Central memory CD8-positive, alpha-beta T cell (primary cell): ENCODE results near the gene LINGO1.

Experiments
- ATAC-seq: fragments of 150-1000 bp; cut with Tn5 transposase; replicated peaks from 2 replicates; pipeline ENCODE4 v1.10.0; 2022; ENCODE audit warnings: mild to moderate bottlenecking, moderate FRiP score, moderate number of reproducible peaks; ENCODE audit not compliant: poor library complexity, severe bottlenecking; ENCODE audit errors: extremely low read depth
- DNase-seq, 2 donors: peaks; one replicate each; pipeline ENCODE4 v3.0.0; 2021; ENCODE audit warnings: low spot score in 2 of 2
- H3K27ac Mint-ChIP-seq: one replicate; pipeline ENCODE4 v1.8.0; 2022; ENCODE audit warnings: low read depth, mild to moderate bottlenecking, moderate library complexity, mixed read lengths
- H3K27me3 Mint-ChIP-seq: one replicate; pipeline ENCODE4 v1.8.0; 2022; ENCODE audit warnings: mixed read lengths
- H3K36me3 Mint-ChIP-seq: one replicate; pipeline ENCODE4 v1.8.0; 2022; ENCODE audit warnings: mild to moderate bottlenecking, moderate library complexity, mixed read lengths; ENCODE audit not compliant: insufficient read depth
- H3K4me1 Mint-ChIP-seq: one replicate; pipeline ENCODE4 v1.8.0; 2022; ENCODE audit warnings: mixed read lengths
- H3K4me3 Mint-ChIP-seq: one replicate; pipeline ENCODE4 v1.8.0; 2022; ENCODE audit warnings: mild to moderate bottlenecking, moderate library complexity, mixed read lengths
- H3K9me3 Mint-ChIP-seq: one replicate; pipeline ENCODE4 v1.8.0; 2022; ENCODE audit warnings: mixed read lengths

LINGO1 gene

DNA sequence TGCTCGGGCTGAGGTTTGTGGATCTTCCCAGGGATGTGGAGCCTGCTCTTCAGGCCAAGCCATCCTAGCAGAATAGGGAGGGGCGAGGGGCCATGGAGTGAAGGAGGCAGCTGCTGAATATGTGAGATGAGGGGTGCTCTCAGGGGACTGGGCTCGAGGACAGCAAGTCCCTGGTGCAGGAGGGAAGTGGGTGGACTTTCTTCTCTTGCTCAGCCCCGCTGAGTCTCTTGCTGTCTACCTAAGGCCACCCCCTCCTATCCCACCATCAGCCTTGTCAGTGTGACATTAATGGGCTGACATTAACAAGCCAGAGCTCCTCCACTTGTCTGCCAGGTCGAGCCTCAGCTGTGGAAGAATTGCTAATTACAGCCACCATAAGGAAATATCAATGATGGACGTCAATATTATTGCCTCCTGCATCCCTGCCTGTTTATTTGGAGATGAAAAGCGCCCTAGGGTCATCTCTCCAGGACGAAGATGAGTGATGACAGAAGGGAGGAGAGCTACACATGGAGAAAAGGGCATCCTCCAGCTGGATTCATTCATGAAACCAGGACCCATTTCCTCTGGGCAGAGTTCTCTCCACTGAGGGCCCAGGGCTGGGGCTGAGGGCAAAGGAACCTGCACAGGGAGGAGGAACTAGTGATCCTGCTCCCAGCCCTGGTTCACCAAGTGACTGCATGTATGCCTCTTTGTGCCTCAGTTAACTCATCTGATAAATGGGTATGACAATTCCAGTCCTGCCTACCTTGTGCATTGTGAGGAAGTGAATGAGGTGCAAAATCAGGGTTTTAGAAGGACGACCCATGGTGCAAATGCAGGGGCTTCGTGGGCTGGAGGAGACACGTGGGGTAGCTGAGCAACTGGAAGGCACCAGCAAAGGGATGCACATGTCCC lies 34.9 kb upstream of the LINGO1 start:
- DNase-seq (no peak), ATAC-seq (no peak)
- H3K9me3 Mint-ChIP-seq, result no peaks in the 10 kb centered on the region
- peaks cover 52% of the 10 kb centered on the region for H3K27me3 Mint-ChIP-seq
- no peak overlapping the region for H3K27ac Mint-ChIP-seq
- H3K36me3 Mint-ChIP-seq, result no peaks in the 10 kb centered on the region
- H3K4me3 Mint-ChIP-seq, result no peak overlapping the region
- no peaks in the 10 kb centered on the region for H3K4me1 Mint-ChIP-seq

DNA sequence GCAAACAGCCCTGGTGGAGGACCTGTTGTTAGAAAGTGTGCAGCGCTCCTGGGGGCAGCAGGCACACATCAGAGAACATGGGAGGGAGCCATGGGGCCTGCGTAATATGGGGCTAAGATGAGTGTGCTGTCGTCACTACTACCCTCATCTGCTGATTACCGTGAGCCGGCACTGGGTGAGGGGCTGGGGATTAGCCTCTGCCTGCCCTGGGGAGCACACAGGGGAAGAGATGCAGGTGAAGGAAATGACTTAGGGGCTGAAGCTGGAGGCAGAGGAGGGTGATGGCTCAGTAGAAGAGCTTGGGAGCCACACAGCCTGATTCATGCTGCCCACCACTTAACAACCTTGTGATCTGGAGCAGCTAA lies 33.6 kb upstream of the LINGO1 start:
- Mint-ChIP-seq H3K27me3 (peaks cover 52% of the 10 kb centered on the region), H3K4me3 (no peak overlapping the region), H3K27ac (no peak overlapping the region), H3K4me1 (no peaks in the 10 kb centered on the region), H3K36me3 (no peaks in the 10 kb centered on the region), H3K9me3 (no peaks in the 10 kb centered on the region)
- ATAC-seq (no peak), DNase-seq (no peak)

DNA sequence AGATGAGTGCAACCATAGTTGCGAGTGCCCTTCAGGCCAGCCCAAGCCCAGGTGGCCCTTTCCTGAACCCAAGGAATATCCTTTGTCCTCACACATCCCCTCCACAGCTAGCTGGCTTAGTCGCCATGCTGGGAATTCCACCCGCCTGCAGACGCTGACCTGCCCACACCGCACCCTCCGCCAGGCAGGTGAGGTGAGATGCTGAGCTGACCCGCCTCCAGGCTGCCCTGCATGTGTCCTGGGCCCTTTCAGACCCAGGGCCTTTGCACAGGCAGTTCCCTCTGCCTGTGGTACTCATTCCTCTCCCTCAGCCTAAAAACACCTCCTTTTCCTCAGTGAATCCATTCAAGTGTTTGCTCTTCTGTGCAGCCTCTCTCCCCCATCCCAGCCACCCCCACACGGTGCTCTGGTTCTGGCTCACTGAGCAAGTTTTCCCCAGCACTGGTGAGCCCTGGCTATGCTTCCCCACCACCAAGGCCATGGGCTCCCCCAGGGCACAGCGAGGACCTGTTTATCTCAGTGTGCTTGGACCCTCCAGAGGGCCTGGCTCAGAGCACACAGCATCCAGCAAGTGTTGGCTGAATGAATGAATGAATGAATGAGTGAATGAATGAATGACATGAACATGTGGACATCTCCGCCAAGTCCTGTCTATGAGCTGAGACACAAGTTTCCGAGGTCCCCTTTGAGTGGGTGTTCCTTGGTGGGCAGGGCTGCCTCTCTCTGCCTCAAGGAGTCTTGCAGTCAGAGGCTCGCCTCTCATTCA lies 33.0 kb upstream of the LINGO1 start:
- Mint-ChIP-seq H3K9me3 (no peaks in the 10 kb centered on the region), H3K36me3 (no peaks in the 10 kb centered on the region), H3K4me1 (no peaks in the 10 kb centered on the region), H3K4me3 (no peak overlapping the region), H3K27ac (no peak overlapping the region), H3K27me3 (peaks cover 51% of the 10 kb centered on the region)
- no peak for DNase-seq
- ATAC-seq, result no peak

DNA sequence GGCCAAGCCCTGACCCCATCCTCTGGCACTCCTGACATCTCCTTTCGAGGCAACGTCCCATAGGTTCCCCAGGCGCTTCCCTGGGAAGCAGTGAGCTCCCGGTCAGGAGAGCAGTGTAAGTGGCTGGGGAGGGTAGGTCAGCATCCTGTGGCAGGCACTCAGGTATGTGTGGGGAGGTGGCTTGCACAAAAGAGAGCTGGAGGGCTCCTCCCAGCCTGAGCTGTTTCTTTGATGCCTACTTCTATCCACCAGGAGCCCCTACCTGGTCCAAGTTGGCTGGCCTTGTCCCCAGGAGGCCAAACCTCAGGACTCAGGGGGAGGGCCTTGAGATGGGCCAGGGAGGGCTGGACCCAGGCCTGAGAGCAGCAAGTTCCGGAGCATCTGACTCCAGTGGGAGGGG lies 31.7 kb upstream of the LINGO1 start:
- H3K27me3 Mint-ChIP-seq, result peaks cover 54% of the 10 kb centered on the region
- ATAC-seq (no peak), DNase-seq (no peak)
- H3K27ac Mint-ChIP-seq, result no peak overlapping the region
- no peaks in the 10 kb centered on the region for H3K4me1 Mint-ChIP-seq
- H3K9me3 Mint-ChIP-seq, result no peaks in the 10 kb centered on the region
- H3K36me3 Mint-ChIP-seq, result no peaks in the 10 kb centered on the region
- H3K4me3 Mint-ChIP-seq, result no peak overlapping the region

DNA sequence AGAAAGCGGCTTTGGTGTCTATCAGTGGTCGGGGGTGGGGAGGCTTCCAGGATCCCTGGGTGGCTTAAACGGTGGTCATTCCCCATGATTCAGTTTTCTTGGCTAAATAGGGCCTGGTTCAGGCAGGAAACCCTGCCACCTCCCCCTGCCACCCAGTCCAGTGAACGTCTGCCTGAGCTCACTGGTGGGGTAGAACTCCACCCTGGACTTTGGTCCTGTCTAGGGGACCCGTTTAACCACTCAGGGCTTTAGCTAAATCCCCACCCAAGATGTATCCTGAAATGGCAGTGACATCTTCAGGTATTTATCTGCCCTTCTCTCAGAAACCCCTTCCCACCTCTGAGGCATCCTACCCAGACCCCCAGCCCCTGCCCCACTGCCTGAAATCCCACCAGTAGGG lies 30.5 kb upstream of the LINGO1 start:
- H3K27me3 Mint-ChIP-seq, result peaks cover 57% of the 10 kb centered on the region
- no peak overlapping the region for H3K27ac Mint-ChIP-seq
- DNase-seq, result no peak
- no peaks in the 10 kb centered on the region for H3K36me3 Mint-ChIP-seq
- H3K4me1 Mint-ChIP-seq, result no peaks in the 10 kb centered on the region
- ATAC-seq, result no peak
- H3K4me3 Mint-ChIP-seq, result no peak overlapping the region
- H3K9me3 Mint-ChIP-seq, result no peaks in the 10 kb centered on the region

DNA sequence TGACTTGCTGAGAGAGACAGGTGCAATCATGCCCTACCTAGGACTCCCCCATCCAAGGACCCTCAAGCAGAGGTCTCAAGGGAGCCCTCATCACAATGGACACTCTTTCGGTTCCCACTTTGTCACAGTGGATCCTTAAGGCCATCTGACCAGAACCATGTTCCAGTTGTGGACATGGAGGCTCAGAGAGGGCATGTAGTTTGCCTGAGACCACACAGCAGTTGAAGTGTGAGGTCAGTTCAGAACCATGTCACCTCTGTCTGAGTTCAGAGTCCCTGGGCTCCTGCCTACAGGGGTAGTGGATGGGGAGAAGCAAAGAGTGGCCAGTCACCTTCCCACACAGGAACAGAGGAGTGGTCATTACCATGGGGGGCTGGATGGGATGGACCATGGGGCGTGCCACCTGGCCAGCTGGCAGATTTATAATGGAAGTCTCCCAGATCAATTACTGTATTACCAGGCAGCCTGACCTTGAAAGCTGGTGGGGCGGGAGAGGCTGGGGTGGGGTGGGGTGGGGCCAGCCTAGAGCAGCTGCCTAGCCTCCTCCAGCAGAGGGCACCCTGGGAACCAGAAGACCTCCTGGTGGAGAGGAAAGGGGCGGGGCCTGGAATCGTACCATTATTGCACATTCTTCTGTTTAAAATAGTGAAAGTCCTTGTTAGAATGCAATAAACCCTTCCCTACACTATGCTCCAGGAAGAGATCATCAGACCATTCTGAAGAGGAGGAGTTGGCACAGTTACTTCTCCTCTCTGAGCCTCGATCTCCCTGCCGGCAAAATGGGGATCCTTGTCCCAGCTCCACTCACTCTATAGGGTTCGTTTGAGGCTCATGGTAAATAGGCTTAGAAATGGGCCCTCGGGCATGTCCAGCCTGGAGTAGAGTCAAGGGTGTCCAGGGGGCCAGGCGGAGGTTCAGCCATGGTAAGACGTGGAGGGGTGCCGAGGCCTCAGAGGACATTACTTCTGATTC lies 26.9 kb upstream of the LINGO1 start:
- no peaks in the 10 kb centered on the region for H3K4me1 Mint-ChIP-seq
- ATAC-seq (no peak), DNase-seq (no peak)
- no peaks in the 10 kb centered on the region for H3K36me3 Mint-ChIP-seq
- peaks cover 59% of the 10 kb centered on the region for H3K27me3 Mint-ChIP-seq
- H3K27ac Mint-ChIP-seq, result no peak overlapping the region
- H3K4me3 Mint-ChIP-seq, result no peak overlapping the region
- H3K9me3 Mint-ChIP-seq, result no peaks in the 10 kb centered on the region

DNA sequence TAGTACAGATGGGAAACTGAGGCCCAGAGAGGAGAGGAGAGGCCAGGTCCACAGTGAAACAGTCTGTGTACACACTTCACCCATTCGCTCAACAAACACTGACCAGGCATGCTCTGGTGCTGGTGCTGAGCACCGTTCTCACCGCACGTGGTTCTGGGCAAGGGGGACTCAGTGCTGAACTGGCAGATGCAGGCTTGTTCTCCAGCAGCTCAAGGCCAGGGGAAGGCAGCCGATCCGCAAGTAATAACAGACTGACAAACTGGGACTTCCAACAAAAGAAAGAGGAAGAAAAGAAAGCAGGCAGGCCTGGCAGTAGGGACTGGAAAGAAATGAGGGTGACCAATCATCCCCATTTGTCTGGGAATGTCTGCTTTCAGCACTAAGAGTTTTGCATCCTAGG lies 25.6 kb upstream of the LINGO1 start:
- no peaks in the 10 kb centered on the region for H3K36me3 Mint-ChIP-seq

DNA sequence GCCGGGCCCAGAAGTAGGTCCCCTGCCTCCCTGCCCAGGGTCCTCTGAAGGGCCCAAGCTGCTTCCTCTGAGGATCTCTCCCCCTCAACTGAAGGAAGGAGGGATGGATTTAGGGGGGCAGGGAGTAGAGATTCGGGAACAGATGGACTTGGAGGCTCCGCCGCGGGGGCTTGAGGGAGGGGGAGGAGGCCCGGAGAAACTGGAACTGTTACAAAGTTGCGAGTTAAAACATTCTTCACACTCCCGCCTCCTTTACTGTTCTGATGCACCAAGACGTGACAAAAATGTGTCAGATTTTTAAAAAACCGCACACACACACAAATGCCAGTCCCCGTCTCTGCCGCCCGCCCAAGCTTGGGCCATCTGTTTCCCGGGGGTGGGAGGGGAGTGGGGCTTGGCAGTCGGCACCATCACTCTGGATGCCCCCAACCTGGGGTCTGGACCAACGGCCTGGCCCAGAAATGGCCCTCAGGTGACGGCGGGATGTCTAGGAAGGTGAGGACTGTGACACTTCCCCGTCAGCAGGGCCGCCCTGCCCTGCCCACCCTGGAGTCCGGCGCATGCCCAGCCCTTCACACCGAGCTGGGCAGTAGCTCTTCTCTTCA lies 25.0 kb upstream of the LINGO1 start:
- H3K4me1 Mint-ChIP-seq, result no peaks in the 10 kb centered on the region
- ATAC-seq (no peak), DNase-seq (no peak)
- H3K27me3 Mint-ChIP-seq, result peaks cover 78% of the 10 kb centered on the region
- no peak overlapping the region for H3K27ac Mint-ChIP-seq
- H3K36me3 Mint-ChIP-seq, result no peaks in the 10 kb centered on the region
- H3K4me3 Mint-ChIP-seq, result no peak overlapping the region
- H3K9me3 Mint-ChIP-seq, result no peaks in the 10 kb centered on the region

More for the DNA sequence above, 25.6 kb upstream of the LINGO1 start:
- no peak overlapping the region for H3K4me3 Mint-ChIP-seq
- peaks cover 72% of the 10 kb centered on the region for H3K27me3 Mint-ChIP-seq
- DNase-seq (no peak), ATAC-seq (no peak)
- H3K9me3 Mint-ChIP-seq, result no peaks in the 10 kb centered on the region
- no peaks in the 10 kb centered on the region for H3K4me1 Mint-ChIP-seq
- H3K27ac Mint-ChIP-seq, result no peak overlapping the region

DNA sequence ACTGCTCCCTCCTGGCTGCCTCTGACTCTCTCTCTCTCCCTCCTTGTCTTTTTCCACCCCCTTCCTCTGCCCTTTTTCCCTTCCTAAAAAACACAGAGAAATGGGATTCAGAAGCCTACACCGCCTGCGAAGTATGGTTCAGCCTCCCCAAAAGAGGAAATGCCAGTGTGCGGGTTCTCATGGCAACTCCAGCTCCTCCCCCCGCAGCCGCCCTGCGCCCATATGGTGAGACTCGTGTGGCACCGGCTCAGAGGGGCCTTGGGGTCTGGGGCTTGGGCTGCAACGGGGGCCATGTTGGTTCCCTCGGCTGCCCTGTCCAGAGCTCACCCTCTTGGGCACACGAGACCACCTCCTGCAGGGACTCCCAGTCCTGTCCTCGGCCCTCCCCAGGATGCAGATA lies 23.6 kb upstream of the LINGO1 start:
- DNase-seq (no peak), ATAC-seq (no peak)
- Mint-ChIP-seq H3K9me3 (no peaks in the 10 kb centered on the region), H3K36me3 (no peaks in the 10 kb centered on the region), H3K4me3 (no peak overlapping the region), H3K27me3 (peaks cover 85% of the 10 kb centered on the region), H3K4me1 (no peaks in the 10 kb centered on the region), H3K27ac (no peak overlapping the region)

DNA sequence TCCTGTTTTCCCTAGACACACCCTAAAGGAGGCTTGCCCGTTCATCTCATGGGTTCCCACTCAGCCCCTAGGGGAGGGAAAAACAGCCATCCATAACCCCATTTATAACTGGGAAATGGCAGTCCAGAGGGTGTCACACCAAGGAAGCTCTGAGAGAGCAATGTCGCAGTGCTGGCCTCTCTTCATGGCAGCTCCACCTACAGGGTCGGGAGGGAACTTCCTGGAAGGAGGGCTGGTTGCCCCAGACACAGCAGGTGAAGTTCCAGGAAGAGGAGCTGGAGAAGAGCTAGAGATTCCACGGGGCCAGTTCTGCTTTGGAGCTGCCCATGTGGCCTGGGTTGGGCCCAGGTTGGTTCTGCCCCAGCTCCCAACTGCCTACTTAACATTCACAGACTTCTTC lies 22.3 kb upstream of the LINGO1 start:
- Mint-ChIP-seq H3K27me3 (peaks cover 73% of the 10 kb centered on the region), H3K36me3 (no peaks in the 10 kb centered on the region), H3K9me3 (no peaks in the 10 kb centered on the region), H3K27ac (no peak overlapping the region), H3K4me3 (no peak overlapping the region), H3K4me1 (no peaks in the 10 kb centered on the region)
- DNase-seq (no peak), ATAC-seq (no peak)

DNA sequence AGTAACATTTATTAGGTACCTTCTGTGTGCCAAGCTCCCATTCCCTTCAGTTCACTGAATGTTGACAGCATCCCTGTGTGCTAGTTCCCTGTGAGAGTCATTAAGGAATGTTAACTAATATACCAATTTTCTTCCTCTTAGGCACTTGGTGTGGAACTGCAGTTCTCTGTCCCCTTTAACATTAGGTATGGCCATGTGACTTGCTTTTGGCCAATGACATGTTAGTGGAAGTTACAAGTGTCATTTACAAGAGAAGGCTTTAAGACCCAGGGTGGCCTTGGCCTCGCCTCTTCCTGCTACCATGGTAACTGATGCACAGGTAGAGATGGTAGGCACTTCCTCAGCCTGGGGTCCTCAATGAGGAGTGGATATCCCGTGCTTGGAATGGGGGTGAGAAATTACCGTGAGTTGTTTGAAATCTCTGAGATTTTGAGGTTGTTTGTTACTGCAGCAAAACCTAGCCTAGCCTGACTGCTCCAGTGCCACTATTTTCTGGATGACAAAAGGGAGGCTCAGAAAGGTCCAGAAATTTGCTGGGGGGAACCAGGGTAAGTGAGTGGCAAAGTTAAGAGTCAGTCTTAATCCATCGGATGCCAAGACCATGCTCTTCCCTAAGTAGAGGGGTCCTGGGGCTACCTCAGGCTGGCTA lies 21.2 kb upstream of the LINGO1 start:
- no peak for ATAC-seq
- Mint-ChIP-seq H3K36me3 (no peaks in the 10 kb centered on the region), H3K27me3 (peaks cover 64% of the 10 kb centered on the region)

DNA sequence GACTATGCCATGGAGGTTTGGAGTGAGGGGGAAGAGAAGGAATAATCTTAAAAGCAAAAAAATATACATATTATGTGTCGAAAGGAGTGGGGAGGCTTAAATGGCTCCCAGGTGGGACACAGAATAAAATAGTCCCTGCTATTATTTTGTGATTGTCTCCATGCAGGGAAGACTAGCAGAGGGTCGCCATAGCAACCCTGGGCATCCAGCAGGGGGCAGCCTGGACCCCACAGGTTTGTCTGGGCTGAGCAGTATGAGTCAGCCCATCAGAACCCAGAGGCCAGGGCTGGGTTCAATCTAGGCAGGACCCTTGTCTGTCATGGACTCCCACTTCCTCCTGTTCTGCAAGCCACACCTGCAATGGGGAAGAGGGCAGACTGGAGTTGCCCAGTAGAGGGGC lies 17.6 kb upstream of the LINGO1 start:
- Mint-ChIP-seq H3K9me3 (no peaks in the 10 kb centered on the region), H3K27me3 (peaks cover 56% of the 10 kb centered on the region), H3K36me3 (no peaks in the 10 kb centered on the region), H3K4me3 (no peak overlapping the region), H3K4me1 (no peaks in the 10 kb centered on the region), H3K27ac (no peak overlapping the region)
- DNase-seq (no peak), ATAC-seq (no peak)

More for the DNA sequence above, 21.2 kb upstream of the LINGO1 start:
- H3K9me3 Mint-ChIP-seq, result no peaks in the 10 kb centered on the region
- DNase-seq, result no peak
- H3K4me1 Mint-ChIP-seq, result no peaks in the 10 kb centered on the region
- H3K4me3 Mint-ChIP-seq, result no peak overlapping the region
- no peak overlapping the region for H3K27ac Mint-ChIP-seq
